Measurements from ENCODE around the gene TIMM23B.
"Not testable (repeated sequence)": the region's sequence is repeated elsewhere in the genome, so short reads cannot be mapped to it uniquely, and the experiment has no call there.

Gene TIMM23B, protein sequence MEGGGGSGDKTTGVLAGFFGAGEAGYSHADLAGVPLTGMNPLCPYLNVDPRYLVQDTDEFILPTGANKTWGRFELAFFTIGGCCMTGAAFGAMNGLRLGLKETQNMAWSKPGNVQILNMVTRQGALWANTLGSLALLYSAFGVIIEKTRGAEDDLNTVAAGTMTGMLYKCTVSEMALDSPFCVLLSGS

DNA sequence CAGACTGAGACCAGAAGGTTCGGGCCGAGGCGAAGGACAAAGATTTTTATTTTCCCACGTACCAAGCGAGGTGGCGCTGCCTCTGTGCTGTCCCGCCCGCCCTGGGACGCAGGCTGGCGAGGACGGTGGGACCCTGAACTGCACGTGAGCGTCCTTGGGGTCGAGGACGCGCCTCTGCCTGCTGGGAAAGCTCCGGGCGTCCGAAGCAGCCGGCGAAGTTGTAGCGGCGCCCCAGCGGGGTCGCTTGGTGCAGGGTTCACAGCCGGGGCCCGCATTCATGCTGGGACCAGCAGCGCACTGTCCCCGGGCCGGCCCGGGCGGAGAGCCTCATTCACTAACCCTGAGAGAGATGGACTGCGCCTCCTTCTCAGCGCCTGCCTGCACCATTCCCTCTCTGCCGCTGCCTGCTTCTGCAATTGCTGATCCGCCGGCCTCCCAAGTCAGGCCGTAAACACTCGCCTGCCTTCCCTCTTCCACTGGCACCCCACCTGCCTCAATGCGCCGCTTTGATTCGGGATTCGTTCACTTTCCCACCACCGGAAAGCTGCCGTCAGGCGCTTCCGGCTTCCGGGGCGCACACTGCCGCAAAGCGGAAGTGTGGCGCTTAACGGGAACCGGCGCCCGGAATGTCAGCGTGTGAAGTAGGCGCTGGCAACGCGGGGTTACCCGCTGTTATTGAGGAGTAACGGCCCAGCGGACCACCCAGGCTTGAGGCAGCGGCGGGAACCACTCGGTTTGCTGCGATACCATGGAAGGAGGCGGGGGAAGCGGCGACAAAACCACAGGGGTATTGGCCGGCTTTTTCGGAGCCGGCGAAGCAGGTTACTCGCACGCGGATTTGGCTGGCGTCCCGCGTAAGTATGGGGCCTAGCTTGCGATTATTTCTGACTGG, at the start of gene TIMM23B, which contains the start of gene PARG:
TSS of gene TIMM23B (plus strand) at position 607 of the 892 bp plus-strand sequence. CDS start at position 749, 142 bp downstream.
TSS of gene PARG (minus strand) at position 581 of the 892 bp plus-strand sequence. CDS start at position 279, 302 bp downstream.
- peak; percentile 65 to 66 for DNase-seq (ENCODE audit: low read depth in 1 of 2, low spot score in 1 of 2)

GRCh38 chr10:49899999-49900398, 41.9 kb upstream of the TIMM23B start:
- DNase-seq (ENCODE audit: low read depth in 1 of 2, low spot score in 1 of 2): not testable (repeated sequence)

GRCh38 chr10:49900406-49900805, 41.4 kb upstream of the TIMM23B start:
- DNase-seq (ENCODE audit: low read depth in 1 of 2, low spot score in 1 of 2): not testable (repeated sequence)

DNA sequence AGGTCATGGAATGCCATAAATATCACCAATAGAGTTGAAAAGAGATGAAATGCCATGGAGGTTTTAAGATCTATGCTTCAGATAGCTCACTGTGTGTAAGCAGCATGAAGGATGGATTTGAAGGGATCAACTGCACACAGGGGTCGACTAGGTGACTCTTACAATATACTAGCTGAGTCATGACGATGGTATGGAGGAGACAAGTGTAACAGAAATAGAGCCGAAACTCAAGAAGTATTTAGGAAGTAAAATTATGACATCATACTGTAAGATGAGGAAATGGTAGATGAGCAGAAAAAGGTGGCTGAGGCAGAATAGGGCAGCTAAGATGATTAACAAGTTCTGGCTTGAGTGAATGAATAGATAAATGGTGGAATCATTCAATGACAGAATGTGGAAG, 38.0 kb upstream of the TIMM23B start:
- DNase-seq (ENCODE audit: low read depth in 1 of 2, low spot score in 1 of 2): not testable (repeated sequence)

- not testable (repeated sequence) for DNase-seq (ENCODE audit: low read depth in 1 of 2, low spot score in 1 of 2)
These were observed 33.4 kb upstream of the TIMM23B start for GRCh38 chr10:49908290-49909080.

DNA sequence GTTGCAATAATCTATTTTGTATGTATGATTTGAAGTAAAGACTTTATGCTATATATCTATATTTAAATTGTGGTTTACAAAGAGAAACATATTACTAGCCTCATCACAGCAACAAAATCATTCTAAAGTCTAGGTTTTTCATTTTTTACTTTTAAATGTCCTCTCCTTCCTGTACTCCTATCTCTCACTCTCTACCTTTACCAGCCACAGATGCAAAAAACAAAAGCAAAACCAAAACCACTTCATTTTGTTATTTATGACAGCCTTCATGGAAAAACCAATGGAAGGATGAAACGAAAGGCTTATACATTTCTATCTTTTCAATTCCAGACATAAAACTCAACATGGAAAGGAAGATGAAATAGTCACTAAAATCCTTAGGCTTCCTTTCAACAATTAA, 31.6 kb upstream of the TIMM23B start:
- not testable (repeated sequence) for DNase-seq (ENCODE audit: low read depth in 1 of 2, low spot score in 1 of 2)

DNA sequence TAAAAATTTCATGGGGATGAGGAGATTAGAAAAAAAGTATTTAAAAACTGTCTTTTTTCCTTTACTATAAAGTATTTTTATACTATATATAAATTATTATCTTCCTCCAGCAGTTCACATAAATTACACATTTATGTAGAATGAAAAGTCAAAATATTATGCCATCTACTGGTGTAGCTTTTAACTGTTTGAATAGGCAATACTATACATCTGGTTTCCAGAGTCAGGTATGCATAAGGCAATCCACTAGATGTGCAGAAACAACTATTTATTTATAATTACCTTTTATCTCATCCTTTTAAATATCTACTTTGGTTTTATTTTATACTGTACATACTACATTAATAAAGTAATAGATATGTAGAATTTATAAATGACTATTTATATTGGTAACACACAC, 25.4 kb upstream of the TIMM23B start:
- not testable (repeated sequence) for DNase-seq (ENCODE audit: low read depth in 1 of 2, low spot score in 1 of 2)

- DNase-seq (ENCODE audit: low read depth in 1 of 2, low spot score in 1 of 2): not testable (repeated sequence)
These were observed 23.9 kb upstream of the TIMM23B start for GRCh38 chr10:49917927-49918326.

DNA sequence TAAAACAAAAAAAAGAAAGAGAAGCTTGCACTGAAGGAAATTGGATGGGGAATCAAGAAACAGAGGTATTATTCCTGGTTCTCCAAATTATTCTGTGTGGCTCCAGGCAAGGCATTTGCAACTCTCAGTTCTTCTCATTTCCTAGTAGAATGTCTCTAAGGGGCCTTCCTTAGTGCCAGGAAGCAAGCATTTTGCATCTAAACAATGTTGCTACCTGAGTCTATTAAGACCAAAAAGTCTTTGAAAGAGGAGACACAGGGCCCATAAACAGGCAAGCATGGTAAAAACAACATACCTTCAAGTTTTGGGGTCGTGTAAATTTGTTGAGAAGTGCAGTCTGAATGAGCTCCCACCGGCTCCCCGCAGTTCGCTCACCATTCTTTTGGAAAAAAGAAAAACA, 19.8 kb upstream of the TIMM23B start:
- DNase-seq (ENCODE audit: low read depth in 1 of 2, low spot score in 1 of 2): not testable (repeated sequence)

GRCh38 chr10:49923572-49923971, 18.3 kb upstream of the TIMM23B start:
- not testable (repeated sequence) for DNase-seq (ENCODE audit: low read depth in 1 of 2, low spot score in 1 of 2)

GRCh38 chr10:49931276-49931675, 10.6 kb upstream of the TIMM23B start:
- DNase-seq (ENCODE audit: low read depth in 1 of 2, low spot score in 1 of 2): not testable (repeated sequence)

DNA sequence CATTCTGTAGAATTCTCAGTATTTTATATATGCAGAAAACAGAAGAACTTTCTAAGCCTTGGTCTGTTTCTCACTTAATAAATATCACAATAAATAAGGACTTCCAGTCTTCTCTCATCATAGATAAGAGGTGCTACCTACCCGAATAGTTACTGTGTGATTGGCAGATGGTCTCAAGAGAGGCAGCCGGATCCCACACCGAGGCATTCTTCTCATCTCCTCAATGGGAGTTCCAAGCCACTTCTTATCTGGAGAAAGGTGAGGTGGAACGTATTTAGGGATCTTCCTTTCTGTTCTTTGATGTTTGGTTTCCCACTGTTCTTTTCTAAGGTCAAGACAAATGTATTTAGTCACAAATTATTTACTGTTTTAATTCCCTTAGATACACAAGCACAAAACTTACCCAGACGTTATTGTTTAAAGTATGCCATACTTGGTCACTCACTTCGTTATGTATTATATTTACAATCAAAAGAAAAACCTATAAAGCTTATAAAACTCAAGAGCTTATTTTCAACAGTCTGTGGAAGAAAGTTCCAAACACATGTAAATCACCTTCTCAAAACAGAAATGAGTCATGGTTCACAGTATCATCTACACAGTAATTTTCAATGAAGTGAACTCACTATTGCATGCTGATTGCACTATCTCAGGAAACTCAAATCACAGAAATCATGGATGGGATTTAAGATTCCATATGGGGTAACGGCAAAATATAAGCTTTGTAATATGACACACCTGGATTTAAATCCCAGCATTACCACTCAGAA, 9.7 kb upstream of the TIMM23B start:
- DNase-seq (ENCODE audit: low read depth in 1 of 2, low spot score in 1 of 2): not testable (repeated sequence)

DNA sequence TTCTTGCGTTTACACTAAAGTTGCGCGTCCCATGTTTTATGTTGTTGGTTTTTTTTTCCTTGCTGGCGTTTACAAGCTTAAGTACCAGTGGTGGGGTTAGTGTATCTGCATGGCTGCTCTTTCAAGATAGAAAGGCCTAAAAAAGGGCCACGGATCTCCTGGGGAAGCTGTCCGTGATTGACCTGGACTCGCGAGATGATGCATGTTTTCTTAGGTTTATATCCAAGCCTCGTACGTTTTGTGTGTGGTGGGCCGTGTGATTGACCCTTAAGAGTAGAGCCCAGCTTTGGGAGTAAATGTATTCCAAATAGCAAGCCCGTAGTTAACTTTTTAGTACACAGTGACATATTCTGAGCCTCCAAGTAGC, 469 bp downstream of the TIMM23B start:
- not testable (repeated sequence) for DNase-seq (ENCODE audit: low read depth in 1 of 2, low spot score in 1 of 2)

GRCh38 chr10:49943607-49944006, 1.8 kb downstream of the TIMM23B start:
- DNase-seq (ENCODE audit: low read depth in 1 of 2, low spot score in 1 of 2): not testable (repeated sequence)

DNA sequence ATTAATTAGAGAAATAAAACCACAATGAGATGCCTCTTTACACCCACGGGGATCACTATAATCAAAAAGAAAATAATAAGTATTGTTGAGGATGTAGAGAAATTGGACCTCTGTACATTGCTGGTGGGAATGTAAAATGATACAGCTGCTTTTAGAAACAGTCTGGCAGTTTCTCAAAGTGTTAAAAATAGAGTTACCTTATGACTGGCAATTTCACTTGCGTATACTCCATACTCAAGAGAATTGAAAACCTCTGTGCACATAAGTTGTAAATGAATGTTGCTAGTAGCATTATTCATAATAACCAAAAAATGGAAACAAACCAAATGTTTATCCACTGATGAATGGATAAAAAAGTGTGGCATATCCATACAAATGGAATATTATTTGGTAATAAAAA, 6.3 kb downstream of the TIMM23B start:
- not testable (repeated sequence) for DNase-seq (ENCODE audit: low read depth in 1 of 2, low spot score in 1 of 2)

- not testable (repeated sequence) for DNase-seq (ENCODE audit: low read depth in 1 of 2, low spot score in 1 of 2)
These were observed 6.9 kb downstream of the TIMM23B start for GRCh38 chr10:49948737-49949136.

- not testable (repeated sequence) for DNase-seq (ENCODE audit: low read depth in 1 of 2, low spot score in 1 of 2)
These were observed 10.2 kb downstream of the TIMM23B start for GRCh38 chr10:49952006-49952405.

- not testable (repeated sequence) for DNase-seq (ENCODE audit: low read depth in 1 of 2, low spot score in 1 of 2)
These were observed 11.3 kb downstream of the TIMM23B start for GRCh38 chr10:49953122-49953521.

DNA sequence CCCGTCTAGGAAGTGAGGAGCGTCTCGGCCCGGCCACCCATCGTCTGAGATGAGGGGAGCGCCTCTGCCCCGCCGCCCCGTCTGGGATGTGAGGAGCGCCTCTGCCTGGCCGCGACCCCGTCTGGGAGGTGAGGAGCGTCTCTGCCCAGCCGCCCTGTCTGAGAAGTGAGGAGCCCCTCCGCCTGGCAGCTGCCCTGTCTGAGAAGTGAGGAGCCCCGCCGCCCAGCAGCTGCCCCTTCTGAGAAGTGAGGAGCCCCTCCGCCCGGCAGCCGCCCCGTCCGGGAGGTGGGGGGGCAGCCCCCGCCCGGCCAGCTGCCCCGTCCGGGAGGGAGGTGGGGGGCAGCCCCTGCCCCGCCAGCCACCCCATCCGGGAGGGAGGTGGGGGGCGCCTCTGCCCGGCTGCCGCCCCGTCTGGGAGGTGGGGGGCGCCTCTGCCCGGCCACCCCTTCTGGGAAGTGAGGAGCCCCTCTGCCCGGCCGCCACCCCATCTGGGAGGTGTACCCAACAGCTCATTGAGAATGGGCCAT, 28.5 kb downstream of the TIMM23B start:
- not testable (repeated sequence) for DNase-seq (ENCODE audit: low read depth in 1 of 2, low spot score in 1 of 2)

DNA sequence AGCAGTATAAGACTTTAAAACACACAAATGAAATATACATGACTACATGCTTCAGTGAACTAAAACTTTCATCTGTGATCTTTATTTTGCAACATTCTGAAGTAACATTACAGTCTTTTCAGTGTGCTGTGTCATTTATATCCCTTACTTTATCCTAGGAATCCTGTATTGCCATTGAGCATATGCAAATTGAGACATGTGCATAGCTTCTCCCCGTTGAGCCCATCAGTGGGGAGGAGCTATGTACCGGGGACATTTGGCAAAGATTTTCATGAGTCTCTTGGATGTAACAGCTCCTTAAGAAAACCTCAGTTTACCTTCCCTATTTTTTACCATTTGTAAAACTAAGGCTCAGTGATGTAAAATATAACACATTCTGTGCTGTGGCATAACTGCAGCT, 29.6 kb downstream of the TIMM23B start:
- DNase-seq (ENCODE audit: low read depth in 1 of 2, low spot score in 1 of 2): not testable (repeated sequence)
